HCT116 (cell line): ENCODE results near the gene ZNF558. TPM values are rescaled to one million over a fixed set of nuclear protein-coding genes. Genes with fewer than 3 reads are reported as not detected.

Experiments used
- total RNA-seq: library from RNA; stranded (reverse); gene quantifications from one replicate; pipeline ENCODE4 v1.2.1, GENCODE V29; 2021; ENCODE audit not compliant: unreplicated experiment

The ZNF558 gene
- total RNA-seq, 1 experiment from 2014 or later, result 34.2 TPM

Other genes starting within 250 kb of the ZNF558 start
- 10.2 TPM for gene ADAMTS10, start 221.6 kb downstream of the ZNF558 start, total RNA-seq
- gene NFILZ, start 201.7 kb downstream of the ZNF558 start, total RNA-seq, result not detected
- not detected for gene ACTL9, start 133.5 kb downstream of the ZNF558 start, total RNA-seq
- gene OR2Z1, start 110.7 kb downstream of the ZNF558 start, total RNA-seq, result not detected
- gene MBD3L1, start 73 bp upstream of the ZNF558 start, total RNA-seq, result not detected
- 0.12 TPM for gene MUC16, start 178.1 kb upstream of the ZNF558 start, total RNA-seq